DOHH2 (cell line): ENCODE measurements around the gene MMP2.

Source experiments
- H3F3A ChIP-seq: fragments of 200-600 bp; sonication (generic), shearing (Covaris generic); 2 replicates; pipeline ENCODE4 v1.6.0; 2016; ENCODE audit warnings: antibody characterized with exemption, mild to moderate bottlenecking; ENCODE audit not compliant: control insufficient read depth, insufficient read depth
- H3K27ac ChIP-seq: fragments of 200-600 bp; sonication (generic); 2 replicates; pipeline ENCODE4 v1.5.1; 2014; ENCODE audit warnings: low read depth, mild to moderate bottlenecking, low read length, moderate library complexity
- H3K27me3 ChIP-seq: fragments of 200-600 bp; sonication (generic); 2 replicates; pipeline ENCODE4 v1.6.1; 2014; ENCODE audit warnings: mild to moderate bottlenecking, low read length, mixed read lengths; ENCODE audit not compliant: control insufficient read depth
- H3K36me3 ChIP-seq: fragments of 200-600 bp; sonication (generic); 2 replicates; pipeline ENCODE4 v1.6.1; 2014; ENCODE audit warnings: mild to moderate bottlenecking, low read length, moderate library complexity, mixed read lengths; ENCODE audit not compliant: control insufficient read depth
- H3K4me1 ChIP-seq: fragments of 200-600 bp; sonication (generic); 2 replicates; pipeline ENCODE4 v1.6.1; 2014; ENCODE audit warnings: mild to moderate bottlenecking, low read length, mixed read lengths; ENCODE audit not compliant: control insufficient read depth
- H3K4me2 ChIP-seq: fragments of 200-600 bp; sonication (generic); 2 replicates; pipeline ENCODE4 v1.6.0; 2014; ENCODE audit warnings: mild to moderate bottlenecking, low read length, moderate library complexity
- H3K4me3 ChIP-seq: fragments of 200-600 bp; sonication (generic); 2 replicates; pipeline ENCODE4 v1.5.1; 2014; ENCODE audit warnings: mild to moderate bottlenecking, low read length, mixed read lengths
- H3K79me2 ChIP-seq: fragments of 200-600 bp; sonication (generic); 2 replicates; pipeline ENCODE4 v1.6.1; 2014; ENCODE audit warnings: mild to moderate bottlenecking, low read length, mixed read lengths; ENCODE audit not compliant: control insufficient read depth
- H3K9me2 ChIP-seq: fragments of 200-600 bp; sonication (generic); replicated peaks from 2 replicates; pipeline ENCODE4 v1.6.1; 2014; ENCODE audit warnings: mild to moderate bottlenecking, low read length, mixed read lengths; ENCODE audit not compliant: control insufficient read depth
- H3K9me3 ChIP-seq: fragments of 200-600 bp; sonication (generic); 2 replicates; pipeline ENCODE4 v1.6.1; 2014; ENCODE audit warnings: antibody characterized with exemption, low read length, mixed read lengths; ENCODE audit not compliant: control insufficient read depth, insufficient read depth
- H4K20me1 ChIP-seq: fragments of 200-600 bp; sonication (generic); 2 replicates; pipeline ENCODE4 v1.6.0; 2014; ENCODE audit warnings: low read depth, mild to moderate bottlenecking, antibody characterized with exemption, low read length, moderate library complexity; ENCODE audit not compliant: control insufficient read depth, insufficient read depth
- EZH2phosphoT487 ChIP-seq: fragments of 200-600 bp; sonication (generic); IDR thresholded peaks from 2 replicates; pipeline ENCODE4 v1.6.1; 2017; ENCODE audit warnings: borderline replicate concordance, mild to moderate bottlenecking, antibody characterized with exemption, low read length, moderate library complexity, mixed read lengths
- TF ChIP-seq, protein P1 (sequence below): fragments of 200-600 bp; sonication (generic); IDR thresholded peaks from one replicate; pipeline ENCODE4 v1.5.1; 2014; ENCODE audit warnings: antibody characterized with exemption, mild to moderate bottlenecking, low read depth, low read length; ENCODE audit not compliant: poor library complexity, severe bottlenecking

The MMP2 gene

DNA sequence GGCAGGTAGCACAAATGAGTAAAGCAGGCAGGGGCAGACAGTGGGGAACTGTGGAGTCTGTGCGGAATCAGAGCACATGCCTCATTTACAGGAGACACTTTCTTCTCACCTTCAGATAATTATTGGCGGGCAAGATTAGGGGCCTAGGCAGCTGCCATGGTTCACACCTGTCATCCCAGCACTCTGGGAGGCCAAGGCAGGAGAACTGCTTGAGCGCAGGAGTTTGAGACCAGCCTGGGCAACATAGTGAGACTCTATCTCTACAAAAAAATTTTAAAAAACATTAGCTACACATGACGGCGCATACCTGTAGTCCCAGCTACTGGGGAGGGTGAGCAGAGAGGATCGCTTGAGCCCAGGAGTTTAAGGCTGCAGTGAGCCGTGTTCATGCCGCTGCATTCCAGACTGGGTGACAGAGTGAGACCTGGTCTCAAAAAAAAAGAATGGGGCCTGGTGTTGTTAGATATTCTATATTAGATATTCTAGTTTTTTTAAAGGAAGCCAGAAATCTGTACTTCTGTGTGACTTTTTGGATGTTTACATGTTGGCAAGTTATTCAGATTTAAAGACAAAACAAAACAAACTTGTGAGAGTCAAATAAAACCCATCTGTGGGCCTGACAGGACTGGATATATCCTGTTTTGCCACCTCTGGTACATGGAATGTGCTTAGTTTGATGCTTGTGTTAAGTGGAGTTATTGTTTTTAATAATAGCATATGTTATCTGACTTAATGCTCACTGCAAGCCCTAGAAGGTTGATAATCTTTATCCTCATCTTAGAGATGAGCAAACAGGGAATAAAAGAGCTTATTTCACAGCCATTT is 24.9 kb downstream of the MMP2 start:
- Histone ChIP-seq H3K9me2 (no peaks in the 10 kb centered on the region), H3K27ac (no peak overlapping the region), H3K4me2 (no peak overlapping the region), H3K27me3 (no peaks in the 10 kb centered on the region), H3K79me2 (no peaks in the 10 kb centered on the region), H3K4me1 (no peaks in the 10 kb centered on the region), H3K4me3 (no peak overlapping the region), H3F3A (no peaks in the 10 kb centered on the region), H3K9me3 (no peaks in the 10 kb centered on the region), H4K20me1 (no peaks in the 10 kb centered on the region), H3K36me3 (no peaks in the 10 kb centered on the region)
- no peak for TF ChIP-seq EZH2phosphoT487
- TF ChIP-seq, protein P1, sequence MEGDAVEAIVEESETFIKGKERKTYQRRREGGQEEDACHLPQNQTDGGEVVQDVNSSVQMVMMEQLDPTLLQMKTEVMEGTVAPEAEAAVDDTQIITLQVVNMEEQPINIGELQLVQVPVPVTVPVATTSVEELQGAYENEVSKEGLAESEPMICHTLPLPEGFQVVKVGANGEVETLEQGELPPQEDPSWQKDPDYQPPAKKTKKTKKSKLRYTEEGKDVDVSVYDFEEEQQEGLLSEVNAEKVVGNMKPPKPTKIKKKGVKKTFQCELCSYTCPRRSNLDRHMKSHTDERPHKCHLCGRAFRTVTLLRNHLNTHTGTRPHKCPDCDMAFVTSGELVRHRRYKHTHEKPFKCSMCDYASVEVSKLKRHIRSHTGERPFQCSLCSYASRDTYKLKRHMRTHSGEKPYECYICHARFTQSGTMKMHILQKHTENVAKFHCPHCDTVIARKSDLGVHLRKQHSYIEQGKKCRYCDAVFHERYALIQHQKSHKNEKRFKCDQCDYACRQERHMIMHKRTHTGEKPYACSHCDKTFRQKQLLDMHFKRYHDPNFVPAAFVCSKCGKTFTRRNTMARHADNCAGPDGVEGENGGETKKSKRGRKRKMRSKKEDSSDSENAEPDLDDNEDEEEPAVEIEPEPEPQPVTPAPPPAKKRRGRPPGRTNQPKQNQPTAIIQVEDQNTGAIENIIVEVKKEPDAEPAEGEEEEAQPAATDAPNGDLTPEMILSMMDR, result no peak

DNA sequence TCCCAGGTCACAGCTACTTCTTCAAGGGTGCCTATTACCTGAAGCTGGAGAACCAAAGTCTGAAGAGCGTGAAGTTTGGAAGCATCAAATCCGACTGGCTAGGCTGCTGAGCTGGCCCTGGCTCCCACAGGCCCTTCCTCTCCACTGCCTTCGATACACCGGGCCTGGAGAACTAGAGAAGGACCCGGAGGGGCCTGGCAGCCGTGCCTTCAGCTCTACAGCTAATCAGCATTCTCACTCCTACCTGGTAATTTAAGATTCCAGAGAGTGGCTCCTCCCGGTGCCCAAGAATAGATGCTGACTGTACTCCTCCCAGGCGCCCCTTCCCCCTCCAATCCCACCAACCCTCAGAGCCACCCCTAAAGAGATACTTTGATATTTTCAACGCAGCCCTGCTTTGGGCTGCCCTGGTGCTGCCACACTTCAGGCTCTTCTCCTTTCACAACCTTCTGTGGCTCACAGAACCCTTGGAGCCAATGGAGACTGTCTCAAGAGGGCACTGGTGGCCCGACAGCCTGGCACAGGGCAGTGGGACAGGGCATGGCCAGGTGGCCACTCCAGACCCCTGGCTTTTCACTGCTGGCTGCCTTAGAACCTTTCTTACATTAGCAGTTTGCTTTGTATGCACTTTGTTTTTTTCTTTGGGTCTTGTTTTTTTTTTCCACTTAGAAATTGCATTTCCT is 26.5 kb downstream of the MMP2 start:
- H3K9me3 ChIP-seq, result no peaks in the 10 kb centered on the region
- H3K4me2 ChIP-seq, result no peak overlapping the region
- TF ChIP-seq, protein P1, result no peak
- no peak for TF ChIP-seq EZH2phosphoT487
- no peaks in the 10 kb centered on the region for H3K36me3 ChIP-seq
- no peaks in the 10 kb centered on the region for H3F3A ChIP-seq
- no peaks in the 10 kb centered on the region for H3K9me2 ChIP-seq
- no peaks in the 10 kb centered on the region for H3K79me2 ChIP-seq
- no peaks in the 10 kb centered on the region for H4K20me1 ChIP-seq
- no peak overlapping the region for H3K4me3 ChIP-seq
- no peak overlapping the region for H3K27ac ChIP-seq
- H3K27me3 ChIP-seq, result no peaks in the 10 kb centered on the region
- H3K4me1 ChIP-seq, result no peaks in the 10 kb centered on the region

DNA sequence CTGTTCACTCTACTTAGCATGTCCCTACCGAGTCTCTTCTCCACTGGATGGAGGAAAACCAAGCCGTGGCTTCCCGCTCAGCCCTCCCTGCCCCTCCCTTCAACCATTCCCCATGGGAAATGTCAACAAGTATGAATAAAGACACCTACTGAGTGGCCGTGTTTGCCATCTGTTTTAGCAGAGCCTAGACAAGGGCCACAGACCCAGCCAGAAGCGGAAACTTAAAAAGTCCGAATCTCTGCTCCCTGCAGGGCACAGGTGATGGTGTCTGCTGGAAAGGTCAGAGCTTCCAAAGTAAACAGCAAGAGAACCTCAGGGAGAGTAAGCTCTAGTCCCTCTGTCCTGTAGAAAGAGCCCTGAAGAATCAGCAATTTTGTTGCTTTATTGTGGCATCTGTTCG is 27.1 kb downstream of the MMP2 start:
- Histone ChIP-seq H3K9me2 (no peaks in the 10 kb centered on the region), H3K27ac (no peak overlapping the region), H3K4me3 (no peak overlapping the region), H3K4me1 (no peaks in the 10 kb centered on the region), H3K9me3 (no peaks in the 10 kb centered on the region), H3K36me3 (no peaks in the 10 kb centered on the region), H3K4me2 (no peak overlapping the region), H3K79me2 (no peaks in the 10 kb centered on the region), H3F3A (no peaks in the 10 kb centered on the region), H4K20me1 (no peaks in the 10 kb centered on the region), H3K27me3 (no peaks in the 10 kb centered on the region)
- TF ChIP-seq, protein P1, result no peak
